ENCODE data around the gene TSPAN18.

TSPAN18 gene

DNA sequence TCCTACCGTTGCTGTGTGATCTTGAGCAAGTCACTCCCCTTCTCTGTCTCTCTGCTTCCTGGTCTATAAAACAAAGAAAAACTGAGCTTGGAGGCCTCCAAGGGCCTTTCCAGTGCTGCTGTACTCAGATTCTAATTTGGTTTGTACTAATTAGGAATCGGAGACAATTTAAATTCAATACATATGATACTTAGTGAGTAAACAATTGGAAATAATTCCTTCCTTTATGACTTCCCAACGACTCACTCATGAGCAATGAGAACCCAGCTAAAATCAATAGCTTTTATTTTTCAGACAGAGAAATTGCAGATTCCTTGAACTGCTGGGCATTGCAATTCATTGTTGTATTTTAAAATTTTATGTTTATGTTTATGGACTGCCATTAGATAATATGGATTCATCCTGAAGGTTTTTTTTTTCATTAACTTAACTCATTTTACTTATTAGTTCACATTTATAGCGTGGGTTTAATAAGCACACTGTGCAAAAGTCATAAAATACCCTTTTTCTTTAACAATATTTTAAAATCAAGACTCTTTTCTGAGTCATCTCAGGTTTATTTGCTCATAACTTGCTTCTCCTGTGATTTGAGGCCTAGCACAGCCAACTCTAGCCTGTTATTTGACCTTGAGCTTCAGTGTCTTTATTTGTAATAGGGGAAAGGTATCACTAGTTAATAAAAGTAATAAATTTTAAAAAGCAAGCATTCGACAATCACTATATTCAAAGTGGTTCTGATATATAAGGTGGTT is 128.2 kb downstream of the TSPAN18 start:
- peaks cover 58% of the 10 kb centered on the region for H3K27me3 ChIP-seq (replicated peaks)
- DNase-seq: no peak
- TF ChIP-seq, protein P1, sequence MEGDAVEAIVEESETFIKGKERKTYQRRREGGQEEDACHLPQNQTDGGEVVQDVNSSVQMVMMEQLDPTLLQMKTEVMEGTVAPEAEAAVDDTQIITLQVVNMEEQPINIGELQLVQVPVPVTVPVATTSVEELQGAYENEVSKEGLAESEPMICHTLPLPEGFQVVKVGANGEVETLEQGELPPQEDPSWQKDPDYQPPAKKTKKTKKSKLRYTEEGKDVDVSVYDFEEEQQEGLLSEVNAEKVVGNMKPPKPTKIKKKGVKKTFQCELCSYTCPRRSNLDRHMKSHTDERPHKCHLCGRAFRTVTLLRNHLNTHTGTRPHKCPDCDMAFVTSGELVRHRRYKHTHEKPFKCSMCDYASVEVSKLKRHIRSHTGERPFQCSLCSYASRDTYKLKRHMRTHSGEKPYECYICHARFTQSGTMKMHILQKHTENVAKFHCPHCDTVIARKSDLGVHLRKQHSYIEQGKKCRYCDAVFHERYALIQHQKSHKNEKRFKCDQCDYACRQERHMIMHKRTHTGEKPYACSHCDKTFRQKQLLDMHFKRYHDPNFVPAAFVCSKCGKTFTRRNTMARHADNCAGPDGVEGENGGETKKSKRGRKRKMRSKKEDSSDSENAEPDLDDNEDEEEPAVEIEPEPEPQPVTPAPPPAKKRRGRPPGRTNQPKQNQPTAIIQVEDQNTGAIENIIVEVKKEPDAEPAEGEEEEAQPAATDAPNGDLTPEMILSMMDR (IDR thresholded peaks at IDR 0.05; ENCODE audit: low read depth, low read length, missing control alignments): no peak
- H3K36me3 ChIP-seq (replicated peaks): no peaks in the 10 kb centered on the region
- no peak overlapping the region for H3K27ac ChIP-seq
- H3K4me3 ChIP-seq (ENCODE audit: low read depth, low read length): no peak overlapping the region
- in situ Hi-C loops (cut with HindIII; ENCODE audit: low pct_ligation_motif_present, low sequenced_read_pairs): no loop called here

DNA sequence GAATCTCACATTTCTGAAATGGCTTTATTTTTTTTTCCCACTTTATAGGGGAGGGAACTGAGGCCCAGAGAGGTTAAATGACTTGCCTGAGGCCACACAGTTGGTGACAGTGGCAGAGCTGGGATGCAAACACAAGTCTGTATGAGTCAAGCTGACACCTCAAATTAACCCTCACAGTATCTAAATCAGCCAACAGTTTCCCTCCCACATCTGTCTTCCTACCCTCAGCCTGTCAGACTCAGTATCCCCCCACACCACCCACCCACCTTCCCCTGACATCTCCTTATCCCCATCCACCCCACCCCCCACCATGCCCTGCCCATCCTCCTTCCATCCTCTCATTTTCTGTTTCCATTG is 128.7 kb downstream of the TSPAN18 start:
- Histone ChIP-seq H3K27me3 (replicated peaks) (peaks cover 58% of the 10 kb centered on the region), H3K27ac (no peak overlapping the region), H3K36me3 (replicated peaks) (no peaks in the 10 kb centered on the region), H3K4me3 (ENCODE audit: low read depth, low read length) (no peak overlapping the region)
- DNase-seq: no peak
- TF ChIP-seq, protein P1 (IDR thresholded peaks at IDR 0.05; ENCODE audit: low read depth, low read length, missing control alignments): no peak
- in situ Hi-C loops (cut with HindIII; ENCODE audit: low pct_ligation_motif_present, low sequenced_read_pairs): no loop called here

DNA sequence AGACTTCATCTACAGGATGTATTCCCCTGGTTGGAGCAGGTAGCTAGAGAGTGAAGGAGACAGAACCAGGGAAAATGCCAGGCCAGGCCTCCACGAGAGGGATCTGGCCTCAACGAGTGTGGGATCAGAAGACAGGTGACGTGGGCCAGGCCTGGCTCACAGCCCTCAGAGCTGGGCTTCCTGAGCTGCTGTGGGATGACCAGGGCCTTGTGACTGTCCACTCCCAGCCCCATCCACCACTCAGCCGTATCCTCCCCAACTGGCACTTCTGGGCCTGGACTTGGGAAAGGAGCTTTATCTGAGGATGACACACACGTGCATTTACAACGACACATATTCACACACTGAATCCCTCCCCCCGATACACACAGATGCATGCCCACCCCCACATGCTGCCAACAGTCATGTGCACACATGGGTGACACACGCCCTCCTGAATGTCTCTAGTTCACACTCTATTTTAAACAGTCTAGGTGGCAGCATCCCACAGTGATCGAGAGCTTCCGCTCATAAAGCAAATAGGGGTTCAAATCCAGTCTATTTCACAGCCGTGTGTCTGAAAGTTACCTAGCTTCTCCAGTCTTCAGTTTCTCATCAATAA is 130.8 kb downstream of the TSPAN18 start:
- in situ Hi-C loops (cut with HindIII; ENCODE audit: low pct_ligation_motif_present, low sequenced_read_pairs): no loop called here
- Histone ChIP-seq H3K27me3 (replicated peaks) (peaks cover 43% of the 10 kb centered on the region), H3K27ac (no peak overlapping the region), H3K4me3 (ENCODE audit: low read depth, low read length) (no peak overlapping the region), H3K36me3 (replicated peaks) (no peaks in the 10 kb centered on the region)
- no peak for DNase-seq
- TF ChIP-seq, protein P1 (IDR thresholded peaks at IDR 0.05; ENCODE audit: low read depth, low read length, missing control alignments): no peak

DNA sequence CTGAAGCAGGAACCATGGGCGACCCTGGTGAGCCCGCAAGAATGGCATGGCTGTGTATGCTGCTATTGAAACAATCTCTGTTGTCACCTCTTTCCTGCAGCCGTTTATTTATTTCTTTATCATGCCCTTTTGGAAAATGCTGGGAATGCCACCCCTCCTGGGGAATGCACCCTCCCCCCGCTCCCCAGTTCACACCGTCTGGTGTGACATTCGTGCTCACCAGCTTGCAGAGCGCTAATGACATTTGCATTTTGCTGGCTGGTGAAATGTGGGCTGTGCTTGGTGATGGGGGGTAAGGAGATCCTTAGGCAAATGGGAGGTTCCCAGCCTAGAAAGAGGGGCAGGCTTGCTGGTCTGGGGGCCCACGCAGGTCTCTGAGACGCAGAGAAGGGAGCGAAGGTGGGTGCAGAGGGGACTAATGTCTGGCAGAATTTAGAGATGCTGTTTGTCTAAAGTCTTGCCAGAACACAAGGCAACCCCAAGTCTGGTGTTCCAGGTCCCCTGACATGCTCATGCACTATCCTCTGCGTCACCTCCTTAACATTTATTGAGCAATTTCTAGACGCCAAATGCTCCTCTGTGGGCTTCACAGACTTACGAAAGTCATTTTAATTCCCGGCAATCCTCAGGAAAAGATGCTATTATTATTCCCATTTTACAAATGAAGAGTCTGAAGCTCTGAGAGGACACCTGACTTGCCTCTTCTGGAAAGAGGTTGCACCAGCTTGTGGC is 132.2 kb downstream of the TSPAN18 start:
- TF ChIP-seq, protein P1 (IDR thresholded peaks at IDR 0.05; ENCODE audit: low read depth, low read length, missing control alignments): no peak
- Histone ChIP-seq H3K27ac (no peak overlapping the region), H3K36me3 (replicated peaks) (no peaks in the 10 kb centered on the region), H3K4me3 (ENCODE audit: low read depth, low read length) (no peak overlapping the region), H3K27me3 (replicated peaks) (peaks cover 43% of the 10 kb centered on the region)
- in situ Hi-C loops (cut with HindIII; ENCODE audit: low pct_ligation_motif_present, low sequenced_read_pairs): no loop called here
- DNase-seq: no peak

DNA sequence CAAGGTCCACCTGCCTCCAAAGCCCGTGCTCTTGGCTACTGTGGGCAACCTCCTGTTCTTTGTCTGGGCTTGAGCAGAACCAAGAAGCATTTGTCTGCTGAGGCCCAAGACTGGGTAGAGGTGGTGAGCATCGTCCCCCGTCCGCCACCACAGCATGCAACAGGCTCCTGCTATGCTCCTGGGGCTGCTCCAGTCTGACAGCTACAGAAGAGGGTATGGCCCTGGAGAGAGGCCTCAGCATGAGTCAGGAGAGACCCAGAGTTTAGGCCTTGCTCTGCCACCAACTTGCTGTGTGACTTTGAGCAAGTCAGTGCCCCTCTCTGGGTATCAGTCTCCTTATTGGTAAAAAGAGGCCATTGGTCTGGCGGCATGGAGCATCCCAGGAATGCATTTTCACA is 132.8 kb downstream of the TSPAN18 start:
- TF ChIP-seq, protein P1 (IDR thresholded peaks at IDR 0.05; ENCODE audit: low read depth, low read length, missing control alignments): no peak
- peaks cover 44% of the 10 kb centered on the region for H3K27me3 ChIP-seq (replicated peaks)
- no peak overlapping the region for H3K4me3 ChIP-seq (ENCODE audit: low read depth, low read length)
- H3K27ac ChIP-seq: no peak overlapping the region
- no peak for DNase-seq
- H3K36me3 ChIP-seq (replicated peaks): no peaks in the 10 kb centered on the region
- in situ Hi-C loops (cut with HindIII; ENCODE audit: low pct_ligation_motif_present, low sequenced_read_pairs): no loop called here

Measured in brain microvascular endothelial cell (primary cell).